GM12891 (cell line): Measurements from ENCODE around the gene PBXIP1.

ENCODE experiments used
- POLR2A ChIP-seq: IDR thresholded peaks from 2 replicates; pipeline ENCODE4 v1.6.1; 2011; ENCODE audit warnings: low read depth, low read length, control low read depth
- POLR2AphosphoS5 ChIP-seq: IDR thresholded peaks from 2 replicates; pipeline ENCODE4 v1.6.1; 2011; ENCODE audit warnings: low read depth, low read length, control low read depth
- POU2F2 ChIP-seq: IDR thresholded peaks from 2 replicates; pipeline ENCODE4 v1.6.1; 2011; ENCODE audit warnings: low read depth, mild to moderate bottlenecking, control low read depth, low read length, moderate library complexity
- SPI1 ChIP-seq: IDR thresholded peaks from 2 replicates; pipeline ENCODE4 v1.6.1; 2011; ENCODE audit warnings: low read depth, low read length, control low read depth
- TAF1 ChIP-seq: IDR thresholded peaks from 2 replicates; pipeline ENCODE4 v1.6.1; 2011; ENCODE audit warnings: low read depth, low read length, control low read depth

- no peak for TF ChIP-seq POLR2A
- TF ChIP-seq POLR2AphosphoS5 = no peak
- TF ChIP-seq SPI1 = peak; percentile 29; the same call in 1 of the 2 replicates
- TF ChIP-seq TAF1 = no peak
- TF ChIP-seq POU2F2 = no peak
Measured at GRCh38 chr1:154954541-154954940, 1.4 kb downstream of the PBXIP1 start.
